HL-60/S4 treated with retinoic acid at 250 ng/mL for 4 days and 3 days (cell line): ENCODE measurements around the gene DPAGT1.
"Not testable (repeated sequence)": the region's sequence is repeated elsewhere in the genome, so short reads cannot be mapped to it uniquely, and the experiment has no call there.

Source experiments
- in situ Hi-C: fragments of 300-500 bp; cut with MboI; formaldehyde crosslinking; loops from 2 replicates; pipeline ENCODE4 v1.7.0; 2022; ENCODE audit warnings: low sequenced_read_pairs

DPAGT1 gene

DNA sequence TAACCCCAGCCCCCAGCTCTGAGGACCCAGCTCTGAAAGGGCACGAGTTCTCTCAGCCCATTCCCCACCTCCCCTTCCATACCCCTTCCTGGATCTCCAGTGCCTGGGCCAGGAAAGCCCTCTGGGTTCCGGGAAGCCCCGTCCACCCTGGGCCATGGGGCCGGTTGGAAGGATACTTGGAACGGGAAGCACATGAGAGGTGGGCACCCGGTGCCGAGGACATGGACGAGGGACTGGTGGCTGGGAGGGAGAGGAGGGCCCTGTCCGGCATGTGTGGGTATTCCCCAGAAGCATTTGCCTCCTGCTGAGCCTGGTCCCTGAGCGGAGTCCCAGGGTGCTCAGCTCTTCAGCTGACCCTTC is 14.6 kb upstream of the DPAGT1 start:
- in situ Hi-C loops, result no loop called here

DNA sequence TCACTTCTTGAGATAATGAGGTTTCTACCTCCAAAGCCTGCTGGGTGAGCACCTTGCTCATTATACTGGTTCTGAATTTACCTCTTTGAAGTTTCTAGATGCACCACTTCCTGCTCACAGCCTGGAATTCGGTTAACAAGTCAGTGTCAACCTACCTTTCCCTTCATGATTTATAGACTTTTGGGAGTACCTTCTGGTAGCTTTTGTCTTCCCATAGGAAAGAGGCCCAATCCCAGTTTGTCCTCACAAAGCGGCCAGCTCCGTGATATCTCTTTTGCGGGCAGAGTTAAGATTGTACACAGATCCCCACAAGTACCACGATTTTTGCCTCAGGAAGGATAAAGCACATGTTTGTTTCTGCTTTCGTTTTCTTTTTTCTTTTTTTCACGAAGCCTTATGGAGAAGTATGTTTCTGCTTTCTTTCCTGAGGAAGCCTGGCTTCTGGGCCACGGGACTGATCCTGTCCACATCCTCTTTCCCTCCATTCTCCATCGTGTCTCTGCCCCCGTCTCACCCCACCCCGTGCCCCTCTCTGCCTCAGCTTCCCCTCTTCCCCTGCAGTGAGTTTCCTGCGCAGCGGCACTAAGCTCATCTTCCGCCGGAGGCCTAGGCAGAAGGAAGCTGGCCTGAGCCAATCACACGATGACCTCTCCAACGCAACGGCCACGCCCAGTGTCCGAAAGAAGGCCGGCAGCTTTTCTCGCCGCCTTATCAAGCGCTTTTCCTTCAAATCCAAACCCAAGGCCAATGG is 14.0 kb upstream of the DPAGT1 start:
- in situ Hi-C loops, result no loop called here

- in situ Hi-C loops, result no loop called here
Observed at GRCh38 chr11:119114351-119114750, 12.7 kb upstream of the DPAGT1 start.

DNA sequence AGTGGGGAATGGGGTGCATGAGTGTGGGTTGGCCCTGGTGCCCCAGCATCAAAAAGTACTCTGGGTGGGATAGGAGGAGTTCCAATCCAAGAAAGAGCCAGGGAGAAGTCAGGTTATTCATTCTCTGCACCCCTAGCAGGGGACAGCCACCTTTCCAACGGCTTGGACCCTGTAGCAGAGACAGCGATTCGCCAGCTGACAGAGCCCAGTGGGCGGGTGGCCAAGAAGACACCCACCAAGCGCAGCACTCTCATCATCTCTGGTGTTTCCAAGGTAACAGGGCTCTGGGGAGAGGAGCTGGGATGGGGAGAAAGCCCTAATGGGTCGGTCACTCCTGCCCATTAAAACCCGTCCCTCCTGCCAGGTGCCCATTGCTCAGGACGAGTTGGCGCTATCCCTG is 12.1 kb upstream of the DPAGT1 start:
- in situ Hi-C loops, result no loop called here

- in situ Hi-C loops, result no loop called here
Observed at GRCh38 chr11:119112314-119113020, 10.8 kb upstream of the DPAGT1 start.

DNA sequence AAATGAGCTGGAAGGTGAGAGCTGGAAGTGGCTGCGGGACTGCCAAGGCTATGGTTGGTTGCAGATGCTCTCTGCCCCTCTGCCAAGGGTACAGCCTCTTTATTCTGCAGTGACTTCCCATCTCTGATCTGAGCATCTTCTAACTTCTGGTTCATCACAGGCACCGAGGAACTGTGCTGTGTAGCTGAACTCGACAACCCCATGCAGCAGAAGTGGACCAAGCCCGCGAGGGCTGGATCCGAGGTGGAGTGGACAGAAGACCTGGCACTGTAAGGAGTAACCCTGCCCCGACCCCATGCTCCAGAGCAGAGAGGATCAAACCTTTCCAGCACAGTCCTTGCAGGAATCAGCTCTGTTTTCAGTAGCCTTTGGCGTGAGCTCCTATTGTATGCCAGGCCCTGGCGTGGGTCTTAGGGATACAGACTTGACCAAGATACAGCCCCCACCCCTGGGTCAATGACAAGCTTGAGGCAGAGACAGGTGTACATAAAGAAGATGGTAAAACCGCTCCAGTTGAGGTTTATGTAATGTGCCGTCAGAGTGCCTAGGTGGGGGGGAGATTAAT is 9.8 kb upstream of the DPAGT1 start:
- in situ Hi-C loops, result no loop called here

DNA sequence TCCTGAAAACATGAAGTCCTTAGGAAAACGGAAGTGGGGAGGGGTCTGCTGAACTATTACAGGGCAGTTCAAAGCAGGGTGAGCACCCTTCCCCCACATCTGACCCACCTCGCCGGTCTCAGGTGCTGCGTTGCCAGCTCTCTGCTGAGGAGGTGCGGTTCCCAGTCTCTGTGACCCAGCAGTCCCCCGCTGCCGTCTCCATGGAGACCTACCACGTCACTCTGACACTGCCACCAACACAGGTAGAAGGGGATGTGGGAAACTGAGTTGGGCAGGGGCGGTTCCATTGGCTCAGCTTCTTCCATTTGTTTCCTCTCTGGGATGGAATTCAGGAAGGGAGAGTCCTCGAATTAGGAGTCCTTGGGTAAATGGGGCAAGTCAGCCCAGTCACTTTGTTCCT is 8.8 kb upstream of the DPAGT1 start:
- in situ Hi-C loops, result no loop called here

DNA sequence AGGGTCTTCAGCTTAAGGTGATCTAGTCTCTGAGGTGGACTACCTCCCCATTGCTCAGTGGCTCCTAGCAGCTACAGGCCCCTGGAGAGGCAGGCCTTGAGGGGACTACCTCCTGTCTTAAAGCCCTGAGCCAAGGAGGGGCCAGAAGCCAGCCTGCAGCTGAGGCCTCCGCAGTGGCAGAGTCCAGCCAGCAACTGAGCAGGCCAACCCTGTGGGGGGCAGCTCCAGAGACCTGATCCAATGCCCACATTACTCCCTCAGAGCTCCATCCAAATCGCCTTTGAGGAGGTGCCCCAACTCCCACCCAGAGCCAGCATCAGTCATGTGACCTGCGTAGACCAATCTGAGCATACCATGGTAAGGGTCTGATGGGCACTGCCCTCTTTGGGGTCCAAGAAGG is 8.2 kb upstream of the DPAGT1 start:
- in situ Hi-C loops, result no loop called here

GRCh38 chr11:119108857-119109221 is 7.2 kb upstream of the DPAGT1 start:
- in situ Hi-C loops, result no loop called here

DNA sequence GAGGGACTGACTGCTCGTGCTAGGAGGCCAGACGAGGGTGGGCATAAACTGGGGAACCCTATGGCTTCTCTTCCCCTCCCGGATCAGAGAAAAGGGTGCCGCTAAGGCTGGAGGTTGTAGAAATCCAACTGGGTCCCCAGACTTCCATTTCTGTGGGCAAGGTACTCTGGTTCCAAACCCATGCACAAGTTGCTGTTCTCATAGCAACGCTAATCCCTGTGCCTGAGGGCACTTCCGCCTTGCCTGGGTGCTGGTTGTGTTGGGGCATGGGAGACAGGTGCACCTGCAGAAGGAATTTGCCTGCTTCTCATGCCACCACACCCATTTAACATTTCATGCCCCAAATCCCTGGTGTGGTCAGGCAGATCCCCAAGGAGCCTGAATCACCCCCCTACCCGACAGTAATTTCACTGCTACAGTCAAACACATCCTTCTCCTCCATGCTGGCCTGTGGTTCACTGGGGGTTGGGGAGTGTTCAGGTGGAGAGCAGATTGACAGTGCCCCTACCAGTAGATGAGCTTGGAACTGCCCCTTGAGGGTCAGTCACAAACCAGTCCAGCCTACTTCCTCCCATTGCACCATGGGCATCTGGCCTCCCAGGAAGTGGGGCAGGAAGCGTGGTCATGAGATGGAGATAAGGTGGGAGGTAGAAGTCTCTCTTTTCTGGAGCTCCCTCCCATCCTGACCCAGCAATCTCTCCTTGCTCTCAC is 6.6 kb upstream of the DPAGT1 start:
- in situ Hi-C loops, result no loop called here

DNA sequence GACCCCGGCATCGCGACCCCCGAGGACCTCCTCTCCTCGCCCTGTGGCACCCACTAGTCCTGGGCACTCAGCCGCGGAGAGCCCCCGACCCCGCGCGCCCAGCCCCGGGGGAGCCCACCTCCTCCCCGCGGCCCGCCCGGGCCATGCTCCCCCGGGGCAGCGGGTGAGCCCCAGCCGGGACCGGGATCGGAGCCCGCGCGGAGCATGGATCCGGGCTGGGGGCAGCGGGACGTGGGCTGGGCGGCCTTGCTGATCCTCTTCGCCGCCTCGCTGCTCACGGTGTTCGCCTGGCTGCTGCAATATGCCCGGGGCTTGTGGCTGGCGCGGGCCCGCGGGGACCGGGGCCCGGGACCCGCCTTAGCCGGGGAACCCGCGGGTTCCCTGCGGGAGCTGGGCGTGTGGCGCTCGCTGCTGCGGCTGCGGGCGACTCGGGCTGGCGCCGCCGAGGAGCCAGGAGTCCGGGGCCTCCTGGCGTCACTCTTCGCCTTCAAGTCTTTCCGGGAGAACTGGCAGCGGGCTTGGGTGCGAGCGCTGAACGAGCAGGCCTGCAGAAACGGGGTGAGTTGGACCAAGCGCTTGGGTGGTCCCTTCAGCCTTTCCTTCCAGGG is 6.0 kb upstream of the DPAGT1 start:
- in situ Hi-C loops, result no loop called here

- in situ Hi-C loops, result no loop called here
Observed at GRCh38 chr11:119106564-119107537, 5.2 kb upstream of the DPAGT1 start, which contains the start of gene C2CD2L. TSS of gene C2CD2L (plus strand) at chr11:119107344. CDS start at chr11:119107742, 398 bp downstream.

- in situ Hi-C loops, result no loop called here
Observed at GRCh38 chr11:119103793-119104192, 2.1 kb upstream of the DPAGT1 start.

- in situ Hi-C loops, result not testable (repeated sequence)
Observed at GRCh38 chr11:119103161-119103664, 1.6 kb upstream of the DPAGT1 start.

- in situ Hi-C loops, result no loop called here
Observed at GRCh38 chr11:119100994-119101758, 477 bp downstream of the DPAGT1 start.

DNA sequence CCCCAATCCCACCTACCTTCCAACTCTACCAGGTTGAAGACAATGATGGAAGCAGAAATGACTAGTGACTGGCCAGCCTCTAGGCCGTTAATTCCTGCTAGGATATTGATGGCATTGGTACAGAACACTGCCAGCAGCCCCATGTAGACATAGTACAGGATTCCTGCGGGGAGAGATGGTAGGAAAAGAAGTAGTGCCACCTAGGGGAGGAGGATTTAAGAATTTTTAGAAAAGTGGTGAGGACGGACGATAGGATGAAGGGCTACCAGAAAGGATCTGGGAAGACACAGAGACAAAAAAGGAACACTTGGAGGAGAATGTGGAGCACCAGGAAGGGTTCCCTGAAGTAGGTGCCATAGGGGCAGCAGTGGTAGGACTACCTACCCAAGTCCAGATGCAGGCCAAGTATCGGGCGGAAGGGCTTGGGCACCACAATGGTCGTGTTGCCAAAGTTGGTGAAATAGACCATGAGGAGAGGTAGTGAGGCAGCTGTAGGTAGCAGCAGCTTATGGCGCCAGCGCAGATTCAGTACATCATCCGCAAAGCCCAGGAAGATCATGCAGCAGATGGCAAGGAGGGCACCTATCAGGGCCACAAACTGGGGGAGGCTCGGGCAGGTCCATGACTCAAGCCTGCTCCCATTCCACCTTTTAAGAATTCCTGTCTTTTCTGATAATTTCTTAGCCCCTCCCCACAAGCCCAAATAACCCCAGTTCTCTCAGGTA is 1.2 kb downstream of the DPAGT1 start:
- in situ Hi-C loops, result no loop called here

DNA sequence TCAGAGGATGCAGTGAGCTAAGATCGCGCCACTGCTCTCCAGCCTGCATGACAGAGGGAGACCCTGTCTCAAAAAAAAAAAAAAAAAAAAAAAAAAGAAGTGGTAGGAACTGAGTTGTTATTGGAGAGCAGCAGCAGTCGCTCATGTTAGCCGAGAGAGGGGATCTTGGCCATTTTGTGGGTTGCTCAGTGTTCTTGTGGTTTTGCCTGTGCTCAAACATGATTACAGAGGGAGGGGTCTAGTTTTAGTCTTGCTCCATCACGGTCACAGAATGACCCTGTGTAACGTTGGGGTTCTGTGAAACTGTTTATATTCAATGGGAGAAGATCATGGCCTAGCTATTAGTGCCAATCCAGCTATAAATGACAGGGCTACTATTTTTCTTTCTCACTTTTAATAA is 1.9 kb downstream of the DPAGT1 start:
- in situ Hi-C loops, result no loop called here

- in situ Hi-C loops, result no loop called here
Observed at GRCh38 chr11:119095066-119095880, 6.4 kb downstream of the DPAGT1 start.
